Activated CD8-positive, alpha-beta memory T cell treated with anti-CD3 and anti-CD28 coated beads for 48 hours (primary cell): ENCODE measurements around the gene TRAPPC3.
A peak's percentile ranks its signal among the peaks of the same experiment; 100 is the strongest.
"Not testable (repeated sequence)": the region's sequence is repeated elsewhere in the genome, so short reads cannot be mapped to it uniquely, and the experiment has no call there.

Experiments used
- DNase-seq, 3 experiments: peaks; one replicate each; pipeline ENCODE4 v3.0.0-alpha.2; 2020; ENCODE audit warnings: low read depth in 2 of 3, low spot score in 2 of 3

TRAPPC3 gene

GRCh38 chr1:36149237-36149972 lies at the start of gene TRAPPC3:
TRAPPC3 (minus strand) TSS chr1:36149486; CDS start chr1:36149378, 108 bp downstream.
- DNase-seq: peak; percentile 94 to 99 (median 95)

- DNase-seq: no peak
Measured at GRCh38 chr1:36198641-36199040, 49.4 kb upstream of the TRAPPC3 start.

DNA sequence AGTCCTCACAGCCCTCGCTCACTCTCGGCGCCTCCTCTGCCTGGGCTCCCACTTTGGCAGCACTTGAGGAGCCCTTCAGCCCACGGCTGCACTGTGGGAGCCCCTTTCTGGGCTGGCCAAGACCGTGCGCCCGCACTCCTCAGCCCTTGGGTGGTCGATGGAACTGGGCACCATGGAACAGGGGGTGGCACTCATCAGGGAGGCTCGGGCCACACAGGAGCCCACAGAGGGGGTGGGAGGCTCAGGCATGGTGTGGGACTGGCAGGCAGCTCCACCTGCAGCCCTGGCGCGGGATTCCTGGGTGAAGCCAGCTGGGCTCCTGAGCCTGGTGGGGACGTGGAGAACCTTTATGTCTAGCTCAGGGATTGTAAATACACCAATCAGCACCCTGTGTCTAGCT lies 47.5 kb upstream of the TRAPPC3 start:
- not testable (repeated sequence) for DNase-seq

GRCh38 chr1:36187800-36188593 lies 38.7 kb upstream of the TRAPPC3 start:
- peak; percentile 26 to 55 (median 32) for DNase-seq

DNA sequence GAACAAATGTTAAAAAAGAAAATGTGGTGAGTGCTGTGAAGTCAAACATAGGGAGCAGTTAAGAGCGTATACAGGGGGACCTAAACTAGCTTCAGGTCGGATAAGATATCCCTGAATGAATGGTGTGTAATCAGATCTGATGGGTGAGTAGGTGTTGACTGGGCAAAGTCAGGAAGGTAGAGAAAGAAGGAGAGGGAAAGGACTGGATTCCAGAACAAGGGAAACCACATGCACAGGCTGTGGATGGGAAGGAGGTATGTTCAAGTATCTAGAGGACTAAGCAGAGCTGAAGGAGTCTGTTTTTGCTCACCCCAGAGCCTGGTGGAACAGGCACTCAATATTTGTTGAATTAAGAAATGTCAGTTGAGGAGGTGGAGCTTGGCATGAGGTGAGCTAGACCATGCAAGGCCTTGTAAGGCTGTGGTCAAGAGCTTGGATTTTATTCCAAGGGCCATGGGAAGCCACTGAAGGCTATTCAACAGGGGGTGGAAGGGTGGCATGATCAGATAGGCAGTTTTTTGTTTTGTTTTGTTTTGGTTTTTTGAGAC lies 34.1 kb upstream of the TRAPPC3 start:
- DNase-seq: no peak

- no peak for DNase-seq
Measured at GRCh38 chr1:36182734-36183133, 33.4 kb upstream of the TRAPPC3 start.

- no peak for DNase-seq
Measured at GRCh38 chr1:36179220-36179600, 29.9 kb upstream of the TRAPPC3 start.

GRCh38 chr1:36178471-36179219 lies 29.4 kb upstream of the TRAPPC3 start:
- DNase-seq: no peak

DNA sequence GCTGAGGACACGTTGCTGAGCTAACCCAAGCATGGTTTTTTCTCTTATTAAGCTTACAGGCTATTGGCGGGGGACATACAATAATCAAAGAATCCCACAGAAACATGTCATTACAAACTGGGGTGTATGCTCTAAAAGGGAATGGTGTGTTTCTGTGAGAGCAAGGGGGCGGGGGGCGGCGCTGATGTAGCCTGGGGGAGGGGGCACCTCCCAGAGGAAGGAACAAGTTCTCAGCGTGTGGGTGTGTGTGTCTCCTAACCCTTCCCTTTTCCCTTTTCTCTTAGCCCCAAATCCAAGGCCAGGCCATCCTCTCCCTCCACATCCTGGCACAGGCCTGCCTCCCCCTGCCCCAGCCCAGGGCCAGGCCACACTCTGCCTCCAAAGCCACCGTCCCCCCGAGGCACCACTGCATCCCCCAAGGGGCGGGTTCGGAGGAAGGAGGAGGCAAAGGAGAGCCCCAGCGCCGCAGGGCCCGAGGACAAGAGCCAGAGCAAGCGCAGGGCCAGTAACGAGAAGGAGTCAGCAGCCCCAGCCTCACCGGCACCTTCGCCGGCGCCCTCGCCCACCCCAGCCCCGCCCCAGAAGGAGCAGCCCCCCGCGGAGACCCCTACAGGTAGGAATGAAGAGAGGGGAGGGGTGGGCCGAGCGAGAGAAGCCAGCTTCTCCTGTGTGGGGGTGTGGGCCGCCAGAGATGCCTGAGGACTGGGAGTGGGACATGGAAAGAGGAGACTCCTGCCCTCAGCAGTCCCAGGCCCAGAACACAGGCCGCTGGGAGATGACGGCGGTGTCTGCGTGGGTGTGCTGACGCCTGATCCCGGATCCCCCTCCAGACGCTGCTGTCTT lies 28.5 kb upstream of the TRAPPC3 start:
- DNase-seq: no peak

GRCh38 chr1:36176106-36176949 lies 27.0 kb upstream of the TRAPPC3 start:
- DNase-seq: no peak

- DNase-seq: no peak
Measured at GRCh38 chr1:36175137-36176095, 26.1 kb upstream of the TRAPPC3 start.

GRCh38 chr1:36174713-36175112 lies 25.4 kb upstream of the TRAPPC3 start:
- no peak for DNase-seq

DNA sequence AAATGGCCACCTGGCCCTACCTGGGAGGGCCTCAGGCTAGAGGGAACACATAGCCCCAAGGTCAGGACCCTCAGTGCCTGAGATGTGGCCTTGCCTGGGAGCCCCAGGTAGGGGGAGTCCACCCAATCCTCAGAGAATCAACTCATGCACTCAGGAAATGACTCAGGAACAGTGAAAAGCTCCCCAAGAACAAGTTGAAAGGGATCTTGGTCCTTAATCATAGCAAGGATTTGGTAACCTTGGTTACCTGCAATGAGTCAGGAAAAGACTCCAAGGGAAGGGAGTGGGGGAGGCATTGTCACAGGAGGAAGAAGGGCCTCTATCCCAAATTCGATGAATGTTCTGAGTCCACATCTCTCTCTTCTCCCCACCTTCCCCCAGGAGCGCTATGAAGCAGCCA lies 23.7 kb upstream of the TRAPPC3 start:
- no peak for DNase-seq

- DNase-seq: no peak
Measured at GRCh38 chr1:36172017-36172747, 22.9 kb upstream of the TRAPPC3 start.

GRCh38 chr1:36170643-36171412 lies 21.5 kb upstream of the TRAPPC3 start:
- no peak for DNase-seq

DNA sequence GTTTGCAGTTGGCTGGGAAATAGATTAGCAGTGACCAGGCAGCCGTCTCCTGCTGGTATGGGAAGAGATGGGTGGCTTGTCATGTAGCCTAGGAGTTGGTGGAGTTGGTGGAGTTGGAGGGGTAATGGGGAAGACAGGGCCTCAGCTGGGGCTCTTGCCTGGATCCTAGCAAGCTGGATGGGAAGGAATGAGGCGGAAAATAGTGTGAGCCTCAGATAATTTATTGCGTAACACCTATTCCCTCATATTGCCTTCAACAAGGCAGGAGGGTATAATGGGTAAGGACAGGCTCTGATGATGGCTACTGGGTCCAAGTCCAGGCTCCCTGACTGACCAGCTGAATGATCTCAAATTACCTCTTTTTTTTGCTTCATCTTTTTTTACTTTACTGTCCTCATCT lies 19.2 kb upstream of the TRAPPC3 start:
- no peak for DNase-seq
